Measurements from ENCODE around the gene OLFML3.
A peak's percentile ranks its signal among the peaks of the same experiment; 100 is the strongest.

OLFML3 gene, protein sequence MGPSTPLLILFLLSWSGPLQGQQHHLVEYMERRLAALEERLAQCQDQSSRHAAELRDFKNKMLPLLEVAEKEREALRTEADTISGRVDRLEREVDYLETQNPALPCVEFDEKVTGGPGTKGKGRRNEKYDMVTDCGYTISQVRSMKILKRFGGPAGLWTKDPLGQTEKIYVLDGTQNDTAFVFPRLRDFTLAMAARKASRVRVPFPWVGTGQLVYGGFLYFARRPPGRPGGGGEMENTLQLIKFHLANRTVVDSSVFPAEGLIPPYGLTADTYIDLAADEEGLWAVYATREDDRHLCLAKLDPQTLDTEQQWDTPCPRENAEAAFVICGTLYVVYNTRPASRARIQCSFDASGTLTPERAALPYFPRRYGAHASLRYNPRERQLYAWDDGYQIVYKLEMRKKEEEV

DNA sequence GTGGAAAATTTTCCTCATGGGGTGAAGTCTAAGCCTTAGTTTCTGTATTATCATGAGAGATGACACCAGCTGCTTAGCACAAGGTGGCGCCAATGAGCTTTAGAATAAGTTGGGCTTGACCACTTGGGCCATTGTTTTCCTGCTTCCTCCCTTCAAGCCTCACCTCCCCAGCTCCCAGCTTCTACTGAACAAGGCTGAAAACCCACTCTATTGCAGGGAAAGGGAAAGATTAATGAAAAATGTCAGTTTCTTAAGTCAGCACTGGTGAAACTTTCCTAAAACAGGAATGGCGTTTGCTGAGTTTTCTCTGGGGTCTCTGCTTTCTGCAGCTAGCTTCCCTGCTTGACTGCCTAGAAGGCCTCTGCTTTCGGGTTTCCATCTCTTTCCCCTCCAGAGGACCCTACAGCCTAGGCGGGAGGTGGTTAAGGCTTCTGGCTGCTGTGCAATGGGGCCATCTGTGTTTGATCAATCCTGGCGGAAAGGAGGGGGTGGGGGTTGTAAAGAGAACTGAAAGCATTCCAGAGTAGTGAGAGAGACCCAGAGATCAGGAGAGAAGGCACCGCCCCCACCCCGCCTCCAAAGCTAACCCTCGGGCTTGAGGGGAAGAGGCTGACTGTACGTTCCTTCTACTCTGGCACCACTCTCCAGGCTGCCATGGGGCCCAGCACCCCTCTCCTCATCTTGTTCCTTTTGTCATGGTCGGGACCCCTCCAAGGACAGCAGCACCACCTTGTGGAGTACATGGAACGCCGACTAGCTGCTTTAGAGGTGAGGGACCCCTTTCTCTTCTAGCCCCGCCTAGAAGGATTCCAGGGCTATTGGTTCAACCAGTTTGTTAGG lies at the start of gene OLFML3:
OLFML3 (plus strand) TSS at position 612 of the 840 bp plus-strand sequence; CDS start at position 655, 43 bp downstream.
- in situ Hi-C loops (cut with HindIII; ENCODE audit: low sequenced_read_pairs): no loop called here
- TF ChIP-seq, protein P1, sequence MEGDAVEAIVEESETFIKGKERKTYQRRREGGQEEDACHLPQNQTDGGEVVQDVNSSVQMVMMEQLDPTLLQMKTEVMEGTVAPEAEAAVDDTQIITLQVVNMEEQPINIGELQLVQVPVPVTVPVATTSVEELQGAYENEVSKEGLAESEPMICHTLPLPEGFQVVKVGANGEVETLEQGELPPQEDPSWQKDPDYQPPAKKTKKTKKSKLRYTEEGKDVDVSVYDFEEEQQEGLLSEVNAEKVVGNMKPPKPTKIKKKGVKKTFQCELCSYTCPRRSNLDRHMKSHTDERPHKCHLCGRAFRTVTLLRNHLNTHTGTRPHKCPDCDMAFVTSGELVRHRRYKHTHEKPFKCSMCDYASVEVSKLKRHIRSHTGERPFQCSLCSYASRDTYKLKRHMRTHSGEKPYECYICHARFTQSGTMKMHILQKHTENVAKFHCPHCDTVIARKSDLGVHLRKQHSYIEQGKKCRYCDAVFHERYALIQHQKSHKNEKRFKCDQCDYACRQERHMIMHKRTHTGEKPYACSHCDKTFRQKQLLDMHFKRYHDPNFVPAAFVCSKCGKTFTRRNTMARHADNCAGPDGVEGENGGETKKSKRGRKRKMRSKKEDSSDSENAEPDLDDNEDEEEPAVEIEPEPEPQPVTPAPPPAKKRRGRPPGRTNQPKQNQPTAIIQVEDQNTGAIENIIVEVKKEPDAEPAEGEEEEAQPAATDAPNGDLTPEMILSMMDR (IDR thresholded peaks at IDR 0.05; ENCODE audit: low read depth, low read length, missing control alignments): peak; percentile 78
- DNase-seq (ENCODE audit: low read depth): peak; percentile 94
- H3K4me3 ChIP-seq (ENCODE audit: low read depth, low read length): peak within 1 kb of the TSS; percentile 27

DNA sequence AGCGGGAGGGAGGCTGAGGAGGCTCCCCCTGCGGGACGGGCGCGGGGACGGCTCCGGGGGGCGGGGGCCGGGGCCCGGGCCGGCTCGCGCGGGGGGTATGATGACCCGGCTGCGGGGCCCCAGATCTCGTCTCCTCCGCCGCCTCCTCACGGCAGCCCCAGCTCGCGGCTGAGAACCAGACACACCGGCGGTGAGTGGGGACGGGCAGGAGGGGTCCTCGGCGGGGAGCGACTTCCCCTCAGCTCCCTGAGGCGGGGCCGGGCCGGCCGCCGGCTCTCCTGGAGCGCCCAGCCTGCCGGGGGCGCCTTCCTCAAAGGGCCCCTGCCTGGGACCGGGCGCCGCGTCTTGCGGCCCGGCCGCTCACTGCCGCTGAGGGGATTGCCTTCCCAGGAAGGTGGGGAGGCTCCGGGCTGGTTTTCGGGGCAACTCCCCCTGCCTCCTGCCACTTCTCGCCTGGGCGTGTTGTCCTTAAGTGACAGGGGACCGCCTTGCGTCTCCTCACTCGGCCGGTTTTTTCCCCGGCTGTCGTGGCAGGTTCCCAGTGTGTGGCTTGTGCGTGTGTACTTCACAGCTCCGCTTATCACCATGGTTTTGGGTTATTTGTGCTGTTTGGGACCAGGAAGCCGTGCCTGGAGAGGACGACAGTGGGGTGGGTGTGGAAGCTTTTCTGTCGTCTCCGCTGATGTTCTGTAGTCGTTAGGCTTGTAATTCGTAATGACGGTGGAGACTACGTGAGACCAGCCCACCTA lies 49.4 kb upstream of the OLFML3 start:
- no peak for DNase-seq (ENCODE audit: low read depth)
- H3K4me3 ChIP-seq (ENCODE audit: low read depth, low read length): peak overlapping the region; percentile 96
- in situ Hi-C loops (cut with HindIII; ENCODE audit: low sequenced_read_pairs): no loop called here
- TF ChIP-seq, protein P1 (IDR thresholded peaks at IDR 0.05; ENCODE audit: low read depth, low read length, missing control alignments): no peak

DNA sequence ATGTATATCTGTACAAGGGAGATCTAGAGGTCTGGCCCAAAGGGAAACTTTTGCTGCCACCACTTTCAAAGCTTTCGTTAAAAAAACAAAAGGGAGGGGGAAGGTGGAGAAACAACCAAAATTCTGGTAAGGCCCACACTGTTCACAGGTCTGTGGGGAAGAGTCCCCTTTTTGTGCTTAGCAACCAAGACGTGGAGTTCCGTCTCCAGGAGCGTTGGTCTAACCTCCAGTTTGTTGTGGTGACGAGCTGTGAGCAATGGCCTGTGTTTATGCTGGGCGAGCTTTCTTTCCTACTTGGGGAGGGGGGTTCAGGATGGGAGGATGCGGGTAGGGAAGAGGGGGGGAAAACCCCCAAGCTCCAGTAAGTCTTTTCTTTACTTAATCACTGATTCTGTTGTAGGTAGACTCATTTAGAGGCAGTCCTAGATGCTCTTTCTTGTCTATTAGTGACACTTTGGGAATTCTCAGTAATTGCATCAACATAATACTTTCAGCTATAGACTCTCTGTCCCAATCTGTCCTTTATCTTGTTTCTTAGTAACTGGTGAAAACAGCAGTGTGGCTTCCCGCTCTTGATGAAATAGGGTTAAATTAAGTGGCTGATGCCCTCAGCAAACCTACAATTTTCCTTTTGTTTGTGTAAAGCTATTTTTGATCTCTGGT lies 48.6 kb upstream of the OLFML3 start:
- H3K4me3 ChIP-seq (ENCODE audit: low read depth, low read length): peak overlapping the region; percentile 96
- in situ Hi-C loops (cut with HindIII; ENCODE audit: low sequenced_read_pairs): no loop called here
- peak; percentile 40 for DNase-seq (ENCODE audit: low read depth)
- TF ChIP-seq, protein P1 (IDR thresholded peaks at IDR 0.05; ENCODE audit: low read depth, low read length, missing control alignments): no peak

DNA sequence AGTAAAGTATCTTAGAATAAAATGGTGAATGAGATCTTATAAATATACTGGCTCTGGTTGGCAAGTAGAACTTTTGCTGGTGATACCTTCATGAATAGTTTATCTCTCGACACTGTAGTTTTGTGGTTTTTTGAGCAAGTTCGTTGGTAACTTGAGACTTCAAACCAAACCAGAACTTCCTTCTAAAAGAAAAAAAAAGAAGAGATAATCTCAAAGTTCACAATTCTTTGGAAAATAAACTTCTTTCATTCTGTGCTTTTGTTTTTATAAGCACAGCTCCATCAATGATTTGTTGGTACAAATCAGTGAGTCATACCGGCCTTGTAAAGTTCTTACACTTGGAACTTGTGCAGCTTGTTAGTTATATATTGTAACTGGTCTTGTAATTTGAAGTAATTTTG lies 47.8 kb upstream of the OLFML3 start:
- TF ChIP-seq, protein P1 (IDR thresholded peaks at IDR 0.05; ENCODE audit: low read depth, low read length, missing control alignments): no peak
- in situ Hi-C loops (cut with HindIII; ENCODE audit: low sequenced_read_pairs): no loop called here
- DNase-seq (ENCODE audit: low read depth): peak; percentile 38
- peak overlapping the region; percentile 96 for H3K4me3 ChIP-seq (ENCODE audit: low read depth, low read length)

DNA sequence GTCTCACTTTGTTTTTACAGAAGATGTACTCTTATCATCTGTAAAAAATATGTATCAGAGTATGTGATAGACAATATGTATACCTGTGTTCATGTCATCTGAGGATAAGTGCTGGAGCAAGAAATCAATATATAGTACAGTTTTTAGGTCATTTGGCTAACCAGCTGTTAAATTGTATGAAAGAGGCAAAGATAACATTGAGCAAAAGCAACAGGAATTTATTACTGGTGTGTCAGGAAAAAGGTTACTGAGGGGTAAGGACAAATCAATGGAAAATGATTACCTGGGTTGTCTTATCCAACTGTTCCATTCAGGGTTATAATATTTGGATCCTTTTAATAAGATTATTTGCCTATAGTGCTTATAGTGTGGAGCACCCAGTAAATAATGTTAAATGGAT lies 45.3 kb upstream of the OLFML3 start:
- TF ChIP-seq, protein P1 (IDR thresholded peaks at IDR 0.05; ENCODE audit: low read depth, low read length, missing control alignments): no peak
- no peak overlapping the region for H3K4me3 ChIP-seq (ENCODE audit: low read depth, low read length)
- in situ Hi-C loops (cut with HindIII; ENCODE audit: low sequenced_read_pairs): no loop called here
- no peak for DNase-seq (ENCODE audit: low read depth)
